ENCODE data around the gene SLIT3.

GRCh38 chr5:168969326-168969886, 331.5 kb downstream of the SLIT3 start:
- TF ChIP-seq, protein P1, sequence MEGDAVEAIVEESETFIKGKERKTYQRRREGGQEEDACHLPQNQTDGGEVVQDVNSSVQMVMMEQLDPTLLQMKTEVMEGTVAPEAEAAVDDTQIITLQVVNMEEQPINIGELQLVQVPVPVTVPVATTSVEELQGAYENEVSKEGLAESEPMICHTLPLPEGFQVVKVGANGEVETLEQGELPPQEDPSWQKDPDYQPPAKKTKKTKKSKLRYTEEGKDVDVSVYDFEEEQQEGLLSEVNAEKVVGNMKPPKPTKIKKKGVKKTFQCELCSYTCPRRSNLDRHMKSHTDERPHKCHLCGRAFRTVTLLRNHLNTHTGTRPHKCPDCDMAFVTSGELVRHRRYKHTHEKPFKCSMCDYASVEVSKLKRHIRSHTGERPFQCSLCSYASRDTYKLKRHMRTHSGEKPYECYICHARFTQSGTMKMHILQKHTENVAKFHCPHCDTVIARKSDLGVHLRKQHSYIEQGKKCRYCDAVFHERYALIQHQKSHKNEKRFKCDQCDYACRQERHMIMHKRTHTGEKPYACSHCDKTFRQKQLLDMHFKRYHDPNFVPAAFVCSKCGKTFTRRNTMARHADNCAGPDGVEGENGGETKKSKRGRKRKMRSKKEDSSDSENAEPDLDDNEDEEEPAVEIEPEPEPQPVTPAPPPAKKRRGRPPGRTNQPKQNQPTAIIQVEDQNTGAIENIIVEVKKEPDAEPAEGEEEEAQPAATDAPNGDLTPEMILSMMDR (IDR thresholded peaks at IDR 0.05; ENCODE audit: poor library complexity), result no peak
- TF ChIP-seq EZH2phosphoT487 (IDR thresholded peaks at IDR 0.05; ENCODE audit: low read depth, severe bottlenecking, unreplicated experiment), result no peak
